Neural progenitor cell (in vitro differentiated cells): ENCODE results near the gene DHTKD1. TPM values are rescaled to one million over a fixed set of nuclear protein-coding genes. Genes with fewer than 3 reads are reported as not detected.

Experiments
- DNase-seq: peaks from one replicate; pipeline ENCODE4 v3.0.0-alpha.2; 2016; ENCODE audit warnings: low spot score
- H2AFZ ChIP-seq: fragments of 200-600 bp; sonication (generic); replicated peaks from 2 replicates; pipeline ENCODE4 v1.6.1; 2016; ENCODE audit warnings: antibody characterized with exemption
- H3F3A ChIP-seq: fragments of 200-600 bp; sonication (generic); 2 replicates; pipeline ENCODE4 v1.6.1; 2016; ENCODE audit warnings: antibody characterized with exemption, low read depth
- H3K27ac ChIP-seq: fragments of 200-600 bp; sonication (generic); 2 replicates; pipeline ENCODE4 v1.5.1; 2016; ENCODE audit warnings: mild to moderate bottlenecking
- H3K27me3 ChIP-seq: fragments of 200-600 bp; sonication (generic); 2 replicates; pipeline ENCODE4 v1.6.1; 2016; ENCODE audit warnings: mild to moderate bottlenecking, moderate library complexity
- H3K36me3 ChIP-seq: fragments of 200-600 bp; sonication (generic); 2 replicates; pipeline ENCODE4 v1.5.1; 2016
- H3K4me1 ChIP-seq: fragments of 200-600 bp; sonication (generic); 2 replicates; pipeline ENCODE4 v1.6.1; 2016; ENCODE audit warnings: mixed run types
- H3K4me2 ChIP-seq: fragments of 200-600 bp; sonication (generic); 2 replicates; pipeline ENCODE4 v1.6.1; 2016
- H3K4me3 ChIP-seq: fragments of 200-600 bp; sonication (generic); 2 replicates; pipeline ENCODE4 v1.5.1; 2016
- H3K79me2 ChIP-seq: fragments of 200-600 bp; sonication (generic); 2 replicates; pipeline ENCODE4 v1.6.1; 2016; ENCODE audit warnings: low read depth
- H3K9ac ChIP-seq: fragments of 200-600 bp; sonication (generic); 2 replicates; pipeline ENCODE4 v1.6.1; 2016
- H3K9me3 ChIP-seq: fragments of 200-600 bp; sonication (generic); 2 replicates; pipeline ENCODE4 v1.5.1; 2016; ENCODE audit warnings: low read depth
- H4K20me1 ChIP-seq: fragments of 200-600 bp; sonication (generic); 2 replicates; pipeline ENCODE4 v1.6.1; 2016; ENCODE audit warnings: low read depth
- H3K27ac Mint-ChIP-seq: 3 replicates; pipeline ENCODE4 v1.8.0; 2021; ENCODE audit warnings: mixed read lengths
- H3K27me3 Mint-ChIP-seq: 2 replicates; pipeline ENCODE4 v1.8.0; 2022; ENCODE audit warnings: low read depth, mild to moderate bottlenecking, inconsistent platforms, moderate library complexity, mixed read lengths; ENCODE audit not compliant: insufficient read depth
- H3K36me3 Mint-ChIP-seq: 3 replicates; pipeline ENCODE4 v1.8.0; 2021; ENCODE audit warnings: mixed read lengths
- H3K4me1 Mint-ChIP-seq: 3 replicates; pipeline ENCODE4 v1.8.0; 2021; ENCODE audit warnings: mixed read lengths
- H3K4me3 Mint-ChIP-seq: 3 replicates; pipeline ENCODE4 v1.8.0; 2021; ENCODE audit warnings: mild to moderate bottlenecking, moderate library complexity, mixed read lengths
- H3K9me3 Mint-ChIP-seq: 3 replicates; pipeline ENCODE4 v1.8.0; 2020; ENCODE audit warnings: mixed read lengths
- EZH2 ChIP-seq: fragments of 200-600 bp; sonication (generic); IDR thresholded peaks from 2 replicates; pipeline ENCODE4 v1.6.1; 2017; ENCODE audit warnings: antibody characterized with exemption, mild to moderate bottlenecking, moderate library complexity
- EZH2phosphoT487 ChIP-seq: fragments of 200-600 bp; sonication (generic); IDR thresholded peaks from 2 replicates; pipeline ENCODE4 v1.6.1; 2017; ENCODE audit warnings: antibody characterized with exemption
- total RNA-seq: library from RNA; depleted of rRNA; stranded (reverse); fragments of >200 nt; gene quantifications from 2 replicates; pipeline ENCODE4 v1.2.3, GENCODE V29; 2015; ENCODE audit warnings: low replicate concordance
- TF ChIP-seq, protein P1 (sequence below): fragments of 200-600 bp; sonication (generic); IDR thresholded peaks from 2 replicates; pipeline ENCODE4 v1.5.1; 2017; ENCODE audit warnings: antibody characterized with exemption, mild to moderate bottlenecking

DHTKD1 gene
- total RNA-seq, 1 donor from 2014 or later: 62.0 TPM

DNA sequence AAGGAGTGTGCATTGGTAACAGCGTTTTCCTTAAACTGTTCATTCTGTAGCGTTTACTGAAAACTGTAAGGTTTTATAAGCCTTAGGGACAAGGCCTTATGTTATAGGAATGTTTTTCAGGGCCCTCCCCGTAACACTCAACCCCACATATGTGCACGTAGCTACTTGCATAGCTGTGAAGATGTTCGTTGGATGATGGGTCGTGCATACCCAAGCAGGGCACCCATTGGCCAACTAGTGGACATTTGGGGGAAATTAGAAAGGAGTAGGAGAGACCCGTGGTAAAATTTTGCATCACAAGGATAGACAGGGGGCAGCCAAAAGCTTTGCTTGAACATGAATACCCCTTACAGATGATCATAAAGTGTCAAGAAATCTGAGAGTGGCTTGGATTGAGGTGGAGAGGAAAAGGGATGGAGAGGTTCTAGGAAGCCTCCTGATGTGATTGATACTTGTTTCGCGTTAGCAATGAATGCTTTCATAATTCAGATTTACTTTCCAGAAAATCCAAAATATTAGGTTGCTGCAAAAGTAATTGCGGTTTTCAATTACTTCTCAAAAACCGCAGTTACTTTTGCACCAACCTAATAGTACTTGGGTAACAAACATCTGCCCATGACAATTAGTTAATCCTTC lies 61.6 kb downstream of the DHTKD1 start:
- Histone ChIP-seq H3K4me3 (peak overlapping the region; percentile 98), H3K9ac (peak overlapping the region; percentile 81), H3K9me3 (no peaks in the 10 kb centered on the region), H3K27ac (no peak overlapping the region), H3F3A (peaks cover 22% of the 10 kb centered on the region), H3K4me2 (peak overlapping the region; percentile 82), H3K36me3 (peaks cover 1% of the 10 kb centered on the region), H3K4me1 (no peaks in the 10 kb centered on the region), H3K27me3 (no peaks in the 10 kb centered on the region), H3K79me2 (peaks cover 27% of the 10 kb centered on the region), H4K20me1 (peaks cover 12% of the 10 kb centered on the region), H2AFZ (peak overlapping the region; percentile 67)
- DNase-seq: peak; percentile 76
- H3K4me1 Mint-ChIP-seq: peaks cover 11% of the 10 kb centered on the region
- peaks cover 2% of the 10 kb centered on the region for H3K27me3 Mint-ChIP-seq
- TF ChIP-seq, protein P1, sequence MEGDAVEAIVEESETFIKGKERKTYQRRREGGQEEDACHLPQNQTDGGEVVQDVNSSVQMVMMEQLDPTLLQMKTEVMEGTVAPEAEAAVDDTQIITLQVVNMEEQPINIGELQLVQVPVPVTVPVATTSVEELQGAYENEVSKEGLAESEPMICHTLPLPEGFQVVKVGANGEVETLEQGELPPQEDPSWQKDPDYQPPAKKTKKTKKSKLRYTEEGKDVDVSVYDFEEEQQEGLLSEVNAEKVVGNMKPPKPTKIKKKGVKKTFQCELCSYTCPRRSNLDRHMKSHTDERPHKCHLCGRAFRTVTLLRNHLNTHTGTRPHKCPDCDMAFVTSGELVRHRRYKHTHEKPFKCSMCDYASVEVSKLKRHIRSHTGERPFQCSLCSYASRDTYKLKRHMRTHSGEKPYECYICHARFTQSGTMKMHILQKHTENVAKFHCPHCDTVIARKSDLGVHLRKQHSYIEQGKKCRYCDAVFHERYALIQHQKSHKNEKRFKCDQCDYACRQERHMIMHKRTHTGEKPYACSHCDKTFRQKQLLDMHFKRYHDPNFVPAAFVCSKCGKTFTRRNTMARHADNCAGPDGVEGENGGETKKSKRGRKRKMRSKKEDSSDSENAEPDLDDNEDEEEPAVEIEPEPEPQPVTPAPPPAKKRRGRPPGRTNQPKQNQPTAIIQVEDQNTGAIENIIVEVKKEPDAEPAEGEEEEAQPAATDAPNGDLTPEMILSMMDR: peak; percentile 67
- TF ChIP-seq EZH2phosphoT487 (no peak), EZH2 (no peak)
- H3K9me3 Mint-ChIP-seq: no peaks in the 10 kb centered on the region
- H3K36me3 Mint-ChIP-seq: peaks cover 23% of the 10 kb centered on the region
- H3K27ac Mint-ChIP-seq: no peak overlapping the region
- H3K4me3 Mint-ChIP-seq: peak overlapping the region; percentile 95

DNA sequence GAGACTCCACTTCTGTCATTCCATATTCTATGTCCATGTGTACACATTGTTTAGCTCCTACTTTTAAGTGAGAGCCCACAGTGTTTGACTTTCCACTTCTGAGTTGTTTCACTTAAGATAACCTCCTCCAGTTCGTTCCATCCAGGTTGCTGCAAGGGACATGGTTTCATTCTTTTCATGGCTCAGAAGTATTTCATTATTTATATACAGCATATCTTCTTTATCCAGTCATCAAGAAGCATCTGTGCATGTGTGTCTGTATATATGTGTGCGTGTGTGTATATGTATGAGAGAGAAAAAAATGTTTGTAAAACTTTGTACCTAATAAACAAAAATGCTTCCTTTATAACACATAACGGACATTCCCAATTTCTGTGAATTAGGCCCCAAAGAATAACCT lies 66.9 kb downstream of the DHTKD1 start:
- Mint-ChIP-seq H3K9me3 (no peaks in the 10 kb centered on the region), H3K4me1 (peaks cover 8% of the 10 kb centered on the region), H3K27ac (no peak overlapping the region), H3K27me3 (no peaks in the 10 kb centered on the region), H3K36me3 (peaks cover 22% of the 10 kb centered on the region), H3K4me3 (no peak overlapping the region)
- no peak overlapping the region for H3K4me3 ChIP-seq
- H3K27me3 ChIP-seq: no peaks in the 10 kb centered on the region
- no peaks in the 10 kb centered on the region for H3K4me1 ChIP-seq
- H3K36me3 ChIP-seq: peaks cover 18% of the 10 kb centered on the region
- H2AFZ ChIP-seq: no peak overlapping the region
- no peak overlapping the region for H3K9ac ChIP-seq
- H3K79me2 ChIP-seq: peaks cover 19% of the 10 kb centered on the region
- no peak for DNase-seq
- peaks cover 6% of the 10 kb centered on the region for H4K20me1 ChIP-seq
- H3K27ac ChIP-seq: no peak overlapping the region
- TF ChIP-seq EZH2phosphoT487: no peak
- TF ChIP-seq EZH2: no peak
- TF ChIP-seq, protein P1: no peak
- H3K9me3 ChIP-seq: no peaks in the 10 kb centered on the region
- no peaks in the 10 kb centered on the region for H3F3A ChIP-seq
- H3K4me2 ChIP-seq: no peak overlapping the region

DNA sequence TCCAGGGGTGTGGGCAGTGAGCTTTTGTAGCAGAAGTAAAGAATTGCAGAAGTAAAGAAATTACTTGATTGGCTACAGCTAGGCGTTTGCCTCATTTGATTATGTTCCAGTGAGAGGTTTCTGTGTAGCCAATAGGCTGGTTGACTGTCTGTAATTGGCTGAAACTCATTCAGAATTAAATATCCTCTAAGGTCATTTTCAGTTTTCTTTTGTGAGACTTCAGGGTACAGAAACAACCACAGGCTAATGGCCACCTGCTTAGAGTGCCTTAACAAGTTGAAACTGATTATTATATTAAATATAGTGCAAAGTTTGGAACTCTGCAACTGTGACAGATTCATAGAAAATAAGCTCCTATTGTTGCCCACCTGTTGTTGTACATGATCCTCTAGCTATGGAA lies 71.3 kb downstream of the DHTKD1 start:
- Histone ChIP-seq H4K20me1 (peaks cover 2% of the 10 kb centered on the region), H3K4me2 (no peak overlapping the region), H3K4me1 (no peaks in the 10 kb centered on the region), H3F3A (no peaks in the 10 kb centered on the region), H3K9ac (no peak overlapping the region), H2AFZ (no peak overlapping the region), H3K9me3 (no peaks in the 10 kb centered on the region), H3K79me2 (no peaks in the 10 kb centered on the region), H3K36me3 (peaks cover 23% of the 10 kb centered on the region), H3K4me3 (no peak overlapping the region), H3K27ac (no peak overlapping the region), H3K27me3 (no peaks in the 10 kb centered on the region)
- peaks cover 3% of the 10 kb centered on the region for H3K27me3 Mint-ChIP-seq
- H3K36me3 Mint-ChIP-seq: peaks cover 29% of the 10 kb centered on the region
- H3K27ac Mint-ChIP-seq: no peak overlapping the region
- no peak for DNase-seq
- no peak overlapping the region for H3K4me3 Mint-ChIP-seq
- H3K9me3 Mint-ChIP-seq: no peaks in the 10 kb centered on the region
- TF ChIP-seq EZH2phosphoT487: no peak
- no peak for TF ChIP-seq EZH2
- TF ChIP-seq, protein P1: no peak
- H3K4me1 Mint-ChIP-seq: no peaks in the 10 kb centered on the region
